IMR-90 (cell line): ENCODE results near the gene MYH13. TPM values are rescaled to one million over a fixed set of nuclear protein-coding genes. Genes with fewer than 3 reads are reported as not detected.

Experiments
- ATAC-seq: fragments of 200-7000 bp; cut with Tn5 transposase; 2 replicates; pipeline ENCODE4 v1.9.1; 2020; ENCODE audit warnings: low read depth, mild to moderate bottlenecking, moderate library complexity
- BruUV-seq: library from RNA; stranded (reverse); fragments of 400-500 nt; replicated peaks from 2 replicates; lab custom pipeline; 2021; lab: Mats Ljungman, UMichigan
- CTCF ChIA-PET: fragments of 300-600 bp; formaldehyde crosslinking; extraction: SDS; loops from one replicate; lab custom pipeline; 2021; ENCODE audit warnings: antibody characterized with exemption; lab: Yijun Ruan, JAX
- POLR2A ChIA-PET: fragments of 300-600 bp; sonication (Branson Sonifier 250); formaldehyde crosslinking; loops from one replicate; lab custom pipeline; 2022; ENCODE audit warnings: antibody characterized with exemption; ENCODE audit not compliant: unreplicated experiment; lab: Charles Lee
- DNase-seq: peaks from one replicate; pipeline ENCODE4 v3.0.0; 2013
- H2AFZ ChIP-seq: replicated peaks from 2 replicates; pipeline ENCODE3; 2013; ENCODE audit warnings: low read length, mild to moderate bottlenecking; ENCODE audit not compliant: poor library complexity
- H2AK5ac ChIP-seq: 2 replicates; pipeline ENCODE4 v1.6.1; 2013; ENCODE audit warnings: low read depth, low read length, inconsistent platforms
- H2AK9ac ChIP-seq: replicated peaks from 2 replicates; pipeline ENCODE3; 2013; ENCODE audit warnings: mild to moderate bottlenecking, low read depth, low read length, moderate library complexity; ENCODE audit not compliant: poor library complexity
- H2BK120ac ChIP-seq: 2 replicates; pipeline ENCODE4 v1.6.1; 2013; ENCODE audit warnings: low read depth, low read length, inconsistent platforms
- H2BK15ac ChIP-seq: 3 replicates; pipeline ENCODE4 v1.6.1; 2013; ENCODE audit warnings: low read depth, low read length, inconsistent platforms
- H2BK20ac ChIP-seq: 2 replicates; pipeline ENCODE4 v1.6.1; 2013; ENCODE audit warnings: low read depth, mild to moderate bottlenecking, inconsistent platforms, low read length, moderate library complexity
- H2BK5ac ChIP-seq: 2 replicates; pipeline ENCODE4 v1.6.1; 2013; ENCODE audit warnings: mild to moderate bottlenecking, low read depth, low read length, inconsistent platforms; ENCODE audit not compliant: poor library complexity, severe bottlenecking
- H3K14ac ChIP-seq: replicated peaks from 2 replicates; pipeline ENCODE4 v1.6.1; 2013; ENCODE audit warnings: low read depth, low read length, inconsistent platforms
- H3K18ac ChIP-seq: 2 replicates; pipeline ENCODE4 v1.6.1; 2013; ENCODE audit warnings: low read depth, low read length, control low read depth
- H3K23ac ChIP-seq: 2 replicates; pipeline ENCODE4 v1.6.1; 2013; ENCODE audit warnings: low read depth, low read length, inconsistent platforms
- H3K27ac ChIP-seq: 2 replicates; pipeline ENCODE4 v1.5.1; 2013; ENCODE audit warnings: mild to moderate bottlenecking, control low read depth, low read length; ENCODE audit not compliant: insufficient read depth
- H3K27me3 ChIP-seq: 2 replicates; pipeline ENCODE4 v1.6.1; 2013; ENCODE audit warnings: low read length; ENCODE audit not compliant: control insufficient read depth, insufficient read depth
- H3K36me3 ChIP-seq: 2 replicates; pipeline ENCODE4 v1.6.1; 2013; ENCODE audit warnings: low read length, mixed read lengths; ENCODE audit not compliant: control insufficient read depth, insufficient read depth
- H3K4ac ChIP-seq: 2 replicates; pipeline ENCODE4 v1.6.1; 2013; ENCODE audit warnings: low read depth, low read length, inconsistent platforms
- H3K4me1 ChIP-seq: 2 replicates; pipeline ENCODE4 v1.6.1; 2013; ENCODE audit warnings: low read length, mixed read lengths; ENCODE audit not compliant: control insufficient read depth, insufficient read depth
- H3K4me2 ChIP-seq: 2 replicates; pipeline ENCODE4 v1.6.1; 2013; ENCODE audit warnings: low read depth, mild to moderate bottlenecking, control low read depth, low read length, moderate library complexity
- H3K4me3 ChIP-seq: 2 replicates; pipeline ENCODE4 v1.5.1; 2013; ENCODE audit warnings: low read depth, mild to moderate bottlenecking, control low read depth, low read length, moderate library complexity; ENCODE audit not compliant: insufficient read depth
- H3K56ac ChIP-seq: 2 replicates; pipeline ENCODE4 v1.6.1; 2013; ENCODE audit warnings: low read length, inconsistent platforms; ENCODE audit not compliant: insufficient read depth; ENCODE audit errors: extremely low read depth
- H3K79me1 ChIP-seq, 2 experiments: 2 replicates each; pipeline ENCODE4 v1.6.1; 2013; ENCODE audit warnings: low read length in 2 of 2, inconsistent platforms in 1 of 2, low read depth in 1 of 2
- H3K9ac ChIP-seq: 2 replicates; pipeline ENCODE4 v1.6.1; 2013; ENCODE audit warnings: low read depth, low read length, control low read depth
- H3K9me1 ChIP-seq: 2 replicates; pipeline ENCODE4 v1.6.1; 2013; ENCODE audit warnings: low read length, inconsistent platforms; ENCODE audit not compliant: insufficient read depth
- H3K9me3 ChIP-seq: 2 replicates; pipeline ENCODE4 v1.6.1; 2013; ENCODE audit warnings: low read length; ENCODE audit not compliant: control insufficient read depth, insufficient read depth
- H4K20me1 ChIP-seq: 2 replicates; pipeline ENCODE4 v1.6.1; 2013; ENCODE audit warnings: low read length, inconsistent platforms; ENCODE audit not compliant: insufficient read depth
- H4K5ac ChIP-seq: 2 replicates; pipeline ENCODE4 v1.6.1; 2013; ENCODE audit warnings: mild to moderate bottlenecking, low read depth, low read length, control low read depth
- H4K8ac ChIP-seq, 2 experiments: 2 replicates each; pipeline ENCODE4 v1.6.1; 2013; ENCODE audit warnings: low read depth in 2 of 2, low read length in 2 of 2, control low read depth in 1 of 2, inconsistent platforms in 1 of 2
- H4K91ac ChIP-seq: 2 replicates; pipeline ENCODE4 v1.6.1; 2013; ENCODE audit warnings: low read depth, low read length, inconsistent platforms; ENCODE audit not compliant: insufficient read depth
- MAFK ChIP-seq: IDR thresholded peaks from 2 replicates; pipeline ENCODE4 v1.6.1; 2012; ENCODE audit warnings: low read depth, low read length, improper control_type of control experiment
- MXI1 ChIP-seq: IDR thresholded peaks from 2 replicates; pipeline ENCODE4 v1.6.1; 2012; ENCODE audit warnings: low read depth, mild to moderate bottlenecking, low read length, moderate library complexity, borderline replicate concordance
- SMC3 ChIP-seq: fragments of 150-350 bp; IDR thresholded peaks from 2 replicates; pipeline ENCODE4 v1.6.1; 2016; ENCODE audit warnings: low read depth, mild to moderate bottlenecking, antibody characterized with exemption, low read length, moderate library complexity
- WGBS, 2 experiments: methylation state at CpG; one replicate each; pipeline versions ENCODE4 v1.1.5 to v1.1.7; 2013; ENCODE audit warnings: missing lambda C conversion rate in 2 of 2; ENCODE audit not compliant: insufficient read length in 1 of 2; ENCODE audit errors: extremely low coverage in 2 of 2; 5-methylcytosine and 5-hydroxymethylcytosine counted together
- dilution Hi-C: fragments of 300-500 bp; cut with HindIII; formaldehyde crosslinking; loops from one replicate; pipeline ENCODE4 v1.14.3; 2018; ENCODE audit warnings: low sequenced_read_pairs; ENCODE audit not compliant: unreplicated experiment
- in situ Hi-C: fragments of 300-500 bp; cut with MboI; formaldehyde crosslinking; loops from 3 replicates; pipeline ENCODE4 v1.14.3; 2019; ENCODE audit warnings: low sequenced_read_pairs, inconsistent platforms, mixed read lengths
- intact Hi-C: fragments of 100-400 bp; cut with micrococcal nuclease; formaldehyde crosslinking; loops from 2 replicates; pipeline ENCODE4 v1.10.0; 2022
- polyA plus RNA-seq, 3 experiments: library from polyadenylated mRNA; depleted of rRNA; stranded (reverse); fragments of >200 nt; gene quantifications; 2 replicates each; pipeline ENCODE4 v1.2.3, GENCODE V29; 2012; ENCODE audit warnings: low replicate concordance in 1 of 3
- total RNA-seq: library from RNA; depleted of rRNA; stranded (reverse); fragments of >200 nt; gene quantifications from 2 replicates; pipeline ENCODE4 v1.2.3, GENCODE V29; 2012
- TF ChIP-seq, protein P1 (sequence below): fragments of 150-350 bp; IDR thresholded peaks from 2 replicates; pipeline ENCODE4 v1.6.1; 2017; ENCODE audit warnings: mild to moderate bottlenecking, antibody characterized with exemption, low read length, low read depth

The MYH13 gene
- total and polyA plus RNA-seq, 2 of the 4 experiments (the other 2 are of a cell fraction) = not detected

DNA sequence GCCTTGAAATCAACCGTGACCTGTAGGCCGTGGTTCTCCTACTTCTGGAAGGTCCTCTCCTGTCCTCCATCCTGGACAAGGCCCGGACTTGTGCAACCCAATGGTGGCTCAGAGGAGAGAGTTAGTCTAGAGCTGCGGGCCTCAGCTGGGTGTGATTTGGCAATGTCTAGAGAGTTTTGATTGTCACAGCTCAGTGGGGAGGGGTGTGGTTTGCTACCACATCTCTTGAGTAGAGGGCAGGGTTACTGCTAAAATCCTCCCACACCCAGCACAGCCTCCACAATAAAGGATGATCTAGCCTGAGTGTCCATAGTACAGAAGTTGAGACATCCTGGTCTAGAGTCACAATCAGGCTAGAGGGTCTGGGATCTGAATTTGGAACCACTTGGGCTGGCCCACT is 40.3 kb downstream of the MYH13 start:
- no peak overlapping the region for H3K4ac ChIP-seq
- no peak overlapping the region for H3K4me3 ChIP-seq
- no peak for DNase-seq
- no peaks in the 10 kb centered on the region for H3K79me1 ChIP-seq
- no peak overlapping the region for H3K56ac ChIP-seq
- no TSS peak for BruUV-seq
- H2AK9ac ChIP-seq = no peak overlapping the region
- no peaks in the 10 kb centered on the region for H3K4me1 ChIP-seq
- ChIA-PET CTCF (interaction anchor here (0.6 kb wide), 1 partner anchor 904 kb away, joined by 3 read pairs; no protein-coding TSS in a partner anchor), POLR2A (no interaction called here)
- in situ Hi-C loops (no loop called here), dilution Hi-C loops (no loop called here), intact Hi-C loops (no loop called here)
- H4K8ac ChIP-seq = no peak overlapping the region
- H4K20me1 ChIP-seq = no peaks in the 10 kb centered on the region
- no peak overlapping the region for H2AK5ac ChIP-seq
- H2BK120ac ChIP-seq = no peak overlapping the region
- no peaks in the 10 kb centered on the region; the same call in 1 of the 2 replicates for H3K27me3 ChIP-seq
- H2BK5ac ChIP-seq = no peak overlapping the region
- no peak overlapping the region for H3K18ac ChIP-seq
- H3K36me3 ChIP-seq = no peaks in the 10 kb centered on the region
- no peak overlapping the region for H3K9ac ChIP-seq
- TF ChIP-seq SMC3 = no peak
- TF ChIP-seq MXI1 = no peak
- no peak for TF ChIP-seq MAFK
- TF ChIP-seq, protein P1, sequence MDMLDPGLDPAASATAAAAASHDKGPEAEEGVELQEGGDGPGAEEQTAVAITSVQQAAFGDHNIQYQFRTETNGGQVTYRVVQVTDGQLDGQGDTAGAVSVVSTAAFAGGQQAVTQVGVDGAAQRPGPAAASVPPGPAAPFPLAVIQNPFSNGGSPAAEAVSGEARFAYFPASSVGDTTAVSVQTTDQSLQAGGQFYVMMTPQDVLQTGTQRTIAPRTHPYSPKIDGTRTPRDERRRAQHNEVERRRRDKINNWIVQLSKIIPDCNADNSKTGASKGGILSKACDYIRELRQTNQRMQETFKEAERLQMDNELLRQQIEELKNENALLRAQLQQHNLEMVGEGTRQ = no peak
- no peak overlapping the region for H4K5ac ChIP-seq
- ATAC-seq = no peak
- no peak overlapping the region for H3K4me2 ChIP-seq
- H3K9me1 ChIP-seq = no peaks in the 10 kb centered on the region
- no peak overlapping the region for H3K23ac ChIP-seq
- no peak overlapping the region for H3K27ac ChIP-seq
- H3K14ac ChIP-seq = no peak overlapping the region
- no peak overlapping the region for H2BK15ac ChIP-seq
- no peak overlapping the region for H4K91ac ChIP-seq
- H3K9me3 ChIP-seq = no peaks in the 10 kb centered on the region
- no peak overlapping the region for H2AFZ ChIP-seq
- no peak overlapping the region for H2BK20ac ChIP-seq
- no CpG with 5 or more reads among the region's 4 CpGs for WGBS, 2 experiments
